ENCODE data around the gene GPR27.

Gene GPR27

GRCh38 chr3:71721651-71722157, 32.0 kb upstream of the GPR27 start:
- DNase-seq (ENCODE audit: low read depth in 2 of 2), result no peak
- TF ChIP-seq CTCF (IDR thresholded peaks at IDR 0.05; ENCODE audit: low read depth, low read length), result no peak
- H3K4me3 ChIP-seq (replicated peaks in 1 of 2; ENCODE audit: low read depth in 2 of 2, low read length in 2 of 2), result no peak overlapping the region

GRCh38 chr3:71722693-71723092, 31.0 kb upstream of the GPR27 start:
- TF ChIP-seq CTCF (IDR thresholded peaks at IDR 0.05; ENCODE audit: low read depth, low read length), result no peak
- no peak overlapping the region for H3K4me3 ChIP-seq (replicated peaks in 1 of 2; ENCODE audit: low read depth in 2 of 2, low read length in 2 of 2)

GRCh38 chr3:71723452-71724170, 30.0 kb upstream of the GPR27 start:
- no peak for DNase-seq (ENCODE audit: low read depth in 2 of 2)
- no peak overlapping the region for H3K4me3 ChIP-seq (replicated peaks in 1 of 2; ENCODE audit: low read depth in 2 of 2, low read length in 2 of 2)

More at GRCh38 chr3:71722693-71723092, 31.0 kb upstream of the GPR27 start:
- DNase-seq (ENCODE audit: low read depth in 2 of 2), result no peak

GRCh38 chr3:71724171-71724453, 29.5 kb upstream of the GPR27 start:
- H3K4me3 ChIP-seq (replicated peaks in 1 of 2; ENCODE audit: low read depth in 2 of 2, low read length in 2 of 2), result peak overlapping the region; percentile 68 to 69
- no peak for TF ChIP-seq CTCF (IDR thresholded peaks at IDR 0.05; ENCODE audit: low read depth, low read length)
- no peak for DNase-seq (ENCODE audit: low read depth in 2 of 2)

More at GRCh38 chr3:71723452-71724170, 30.0 kb upstream of the GPR27 start:
- TF ChIP-seq CTCF (IDR thresholded peaks at IDR 0.05; ENCODE audit: low read depth, low read length), result no peak

- no peak for DNase-seq (ENCODE audit: low read depth in 2 of 2)
- TF ChIP-seq CTCF (IDR thresholded peaks at IDR 0.05; ENCODE audit: low read depth, low read length), result no peak
- H3K4me3 ChIP-seq (replicated peaks in 1 of 2; ENCODE audit: low read depth in 2 of 2, low read length in 2 of 2), result peak overlapping the region; percentile 68 to 69
These were observed 28.9 kb upstream of the GPR27 start for GRCh38 chr3:71724584-71725270.

GRCh38 chr3:71725271-71725991, 28.2 kb upstream of the GPR27 start, which contains the start of gene EIF4E3:
Gene EIF4E3 (minus strand): TSS chr3:71725402. CDS start chr3:71725367, 35 bp downstream.
- H3K4me3 ChIP-seq (replicated peaks in 1 of 2; ENCODE audit: low read depth in 2 of 2, low read length in 2 of 2), result peak within 1 kb of the TSS; percentile 68 to 69
- TF ChIP-seq CTCF (IDR thresholded peaks at IDR 0.05; ENCODE audit: low read depth, low read length), result no peak
- peak in 1 of 2 donors; percentile 22 for DNase-seq (ENCODE audit: low read depth in 2 of 2)

Measured in cardiac fibroblast (primary cell).